Progenitor cell of endocrine pancreas (in vitro differentiated cells): ENCODE results near the gene TRPM2. TPM values are rescaled to one million over a fixed set of nuclear protein-coding genes. Genes with fewer than 3 reads are reported as not detected.
"Not testable (repeated sequence)": the region's sequence is repeated elsewhere in the genome, so short reads cannot be mapped to it uniquely, and the experiment has no call there.

Experiments used
- DNase-seq: peaks from one replicate; pipeline ENCODE4 v3.0.0; 2021; ENCODE audit warnings: low spot score; ENCODE audit not compliant: unreplicated experiment
- H3K27ac Mint-ChIP-seq: 2 replicates; pipeline ENCODE4 v1.8.0; 2021; ENCODE audit warnings: mild to moderate bottlenecking, moderate library complexity, mixed read lengths
- H3K27me3 Mint-ChIP-seq: 2 replicates; pipeline ENCODE4 v1.8.0; 2021; ENCODE audit warnings: mixed read lengths
- H3K36me3 Mint-ChIP-seq: 2 replicates; pipeline ENCODE4 v1.8.0; 2022; ENCODE audit warnings: mixed read lengths; ENCODE audit not compliant: insufficient read depth
- H3K4me1 Mint-ChIP-seq: 2 replicates; pipeline ENCODE4 v1.8.0; 2021; ENCODE audit warnings: low read depth, mixed read lengths
- H3K4me3 Mint-ChIP-seq: 2 replicates; pipeline ENCODE4 v1.8.0; 2021; ENCODE audit warnings: low read depth, mild to moderate bottlenecking, moderate library complexity, mixed read lengths
- H3K9me3 Mint-ChIP-seq: 2 replicates; pipeline ENCODE4 v1.8.0; 2021; ENCODE audit warnings: low read depth, mixed read lengths
- CTCF ChIP-seq: fragments of 200-600 bp; sonication (generic); IDR thresholded peaks from one replicate; pipeline ENCODE4 v1.5.0; 2021; ENCODE audit warnings: antibody characterized with exemption, mild to moderate bottlenecking; ENCODE audit not compliant: unreplicated experiment
- total RNA-seq: library from RNA; stranded (reverse); gene quantifications from 2 replicates; pipeline ENCODE4 v1.2.1, GENCODE V29; 2021

Gene TRPM2
- total RNA-seq, 1 donor from 2014 or later = 0.17 TPM

- no peak for DNase-seq
- H3K4me3 Mint-ChIP-seq = no peak overlapping the region
- TF ChIP-seq CTCF = no peak
- H3K4me1 Mint-ChIP-seq = peaks cover 2% of the 10 kb centered on the region
- no peaks in the 10 kb centered on the region for H3K27me3 Mint-ChIP-seq
- H3K36me3 Mint-ChIP-seq = no peaks in the 10 kb centered on the region
- no peak overlapping the region for H3K27ac Mint-ChIP-seq
- H3K9me3 Mint-ChIP-seq = no peaks in the 10 kb centered on the region
Observed at GRCh38 chr21:44392916-44393315, 39.5 kb downstream of the TRPM2 start.

GRCh38 chr21:44394733-44395132 is 41.3 kb downstream of the TRPM2 start:
- TF ChIP-seq CTCF = no peak
- no peaks in the 10 kb centered on the region for H3K9me3 Mint-ChIP-seq
- no peaks in the 10 kb centered on the region for H3K27me3 Mint-ChIP-seq
- peaks cover 2% of the 10 kb centered on the region for H3K4me1 Mint-ChIP-seq
- no peak overlapping the region for H3K4me3 Mint-ChIP-seq
- H3K27ac Mint-ChIP-seq = no peak overlapping the region
- H3K36me3 Mint-ChIP-seq = no peaks in the 10 kb centered on the region
- DNase-seq = no peak

- no peaks in the 10 kb centered on the region for H3K9me3 Mint-ChIP-seq
- DNase-seq = no peak
- H3K27ac Mint-ChIP-seq = no peak overlapping the region
- no peak overlapping the region for H3K4me3 Mint-ChIP-seq
- H3K36me3 Mint-ChIP-seq = no peaks in the 10 kb centered on the region
- TF ChIP-seq CTCF = no peak
- no peaks in the 10 kb centered on the region for H3K27me3 Mint-ChIP-seq
- peaks cover 2% of the 10 kb centered on the region for H3K4me1 Mint-ChIP-seq
Observed at GRCh38 chr21:44395260-44395659, 41.8 kb downstream of the TRPM2 start.

- H3K4me1 Mint-ChIP-seq, H3K27ac Mint-ChIP-seq, DNase-seq, H3K9me3 Mint-ChIP-seq, H3K36me3 Mint-ChIP-seq, H3K27me3 Mint-ChIP-seq, H3K4me3 Mint-ChIP-seq: not testable (repeated sequence)
Observed at GRCh38 chr21:44396803-44397202, 43.4 kb downstream of the TRPM2 start.

GRCh38 chr21:44397431-44398031 is 44.1 kb downstream of the TRPM2 start:
- H3K27me3 Mint-ChIP-seq = peaks cover 3% of the 10 kb centered on the region
- H3K4me3 Mint-ChIP-seq = no peak overlapping the region
- no peaks in the 10 kb centered on the region for H3K36me3 Mint-ChIP-seq
- DNase-seq = no peak
- no peak overlapping the region for H3K27ac Mint-ChIP-seq
- TF ChIP-seq CTCF = no peak
- peaks cover 2% of the 10 kb centered on the region for H3K4me1 Mint-ChIP-seq
- no peaks in the 10 kb centered on the region for H3K9me3 Mint-ChIP-seq

- no peak overlapping the region for H3K27ac Mint-ChIP-seq
- no peaks in the 10 kb centered on the region for H3K9me3 Mint-ChIP-seq
- TF ChIP-seq CTCF = no peak
- peaks cover 3% of the 10 kb centered on the region for H3K27me3 Mint-ChIP-seq
- no peaks in the 10 kb centered on the region for H3K36me3 Mint-ChIP-seq
- H3K4me1 Mint-ChIP-seq = no peaks in the 10 kb centered on the region
- no peak overlapping the region for H3K4me3 Mint-ChIP-seq
- DNase-seq = no peak
Observed at GRCh38 chr21:44398499-44398898, 45.1 kb downstream of the TRPM2 start.
